ENCODE data around the gene GRK5.

The GRK5 gene

GRCh38 chr10:119263951-119264617, 56.7 kb downstream of the GRK5 start:
- H3K4me3 ChIP-seq (ENCODE audit: low read depth, low read length), result no peak overlapping the region
- DNase-seq, result no peak
- H2BK120ac ChIP-seq (ENCODE audit: insufficient read depth, low read length, poor library complexity), result no peak overlapping the region
- no peak overlapping the region for H3K9ac ChIP-seq (ENCODE audit: low read length)
- H3K79me2 ChIP-seq (ENCODE audit: control insufficient read depth, insufficient read depth, low read length, poor library complexity), result no peaks in the 10 kb centered on the region
- H3K27ac ChIP-seq (ENCODE audit: low read depth, low read length), result no peak overlapping the region
- no peak overlapping the region for H3K18ac ChIP-seq (ENCODE audit: low read length)
- H4K91ac ChIP-seq (ENCODE audit: low read depth, low read length), result no peak overlapping the region
- H3K27me3 ChIP-seq (ENCODE audit: insufficient read depth, low read length), result peaks cover 2% of the 10 kb centered on the region
- H3K36me3 ChIP-seq (ENCODE audit: control insufficient read depth in 1 of 2, insufficient read depth in 2 of 2, low read length in 2 of 2), result no peaks in the 10 kb centered on the region
- H3K4me2 ChIP-seq (ENCODE audit: low read length), result no peak overlapping the region
- H2AFZ ChIP-seq (ENCODE audit: insufficient read depth, low read length, poor library complexity), result no peak overlapping the region
- H2AK5ac ChIP-seq (ENCODE audit: low read length), result no peak overlapping the region
- H4K8ac ChIP-seq (ENCODE audit: low read depth, low read length), result no peak overlapping the region
- H3K23ac ChIP-seq (ENCODE audit: low read length), result no peak overlapping the region
- H3K14ac ChIP-seq (ENCODE audit: low read length), result no peak overlapping the region
- H4K12ac ChIP-seq (ENCODE audit: low read depth, low read length), result no peak overlapping the region
- WGBS (ENCODE audit: extremely low coverage, insufficient coverage, insufficient read length), result no CpG with 5 or more reads among the region's 4 CpGs
- H3K9me3 ChIP-seq (ENCODE audit: insufficient read depth, low read depth, low read length), result no peaks in the 10 kb centered on the region
- no peaks in the 10 kb centered on the region for H3K79me1 ChIP-seq (ENCODE audit: low read length)
- H3K4me1 ChIP-seq (ENCODE audit: control insufficient read depth in 1 of 2, insufficient read depth in 2 of 2, low read length in 2 of 2), result no peaks in the 10 kb centered on the region
- H2BK12ac ChIP-seq (ENCODE audit: low read length), result no peak overlapping the region
- no peak overlapping the region for H2BK5ac ChIP-seq (ENCODE audit: low read depth, low read length, poor library complexity)
- H3K4ac ChIP-seq (ENCODE audit: low read depth, low read length), result no peak overlapping the region

GRCh38 chr10:119265691-119266090, 58.3 kb downstream of the GRK5 start:
- H3K79me2 ChIP-seq (ENCODE audit: control insufficient read depth, insufficient read depth, low read length, poor library complexity), result no peaks in the 10 kb centered on the region
- H3K23ac ChIP-seq (ENCODE audit: low read length), result no peak overlapping the region
- no peak overlapping the region for H3K14ac ChIP-seq (ENCODE audit: low read length)
- H2BK12ac ChIP-seq (ENCODE audit: low read length), result no peak overlapping the region
- no peaks in the 10 kb centered on the region for H3K36me3 ChIP-seq (ENCODE audit: control insufficient read depth in 1 of 2, insufficient read depth in 2 of 2, low read length in 2 of 2)
- no peak overlapping the region for H3K4ac ChIP-seq (ENCODE audit: low read depth, low read length)
- H2BK5ac ChIP-seq (ENCODE audit: low read depth, low read length, poor library complexity), result no peak overlapping the region
- no peak overlapping the region for H3K4me2 ChIP-seq (ENCODE audit: low read length)
- DNase-seq, result no peak
- H4K8ac ChIP-seq (ENCODE audit: low read depth, low read length), result no peak overlapping the region
- H3K9me3 ChIP-seq (ENCODE audit: insufficient read depth, low read depth, low read length), result no peaks in the 10 kb centered on the region
- WGBS (ENCODE audit: extremely low coverage, insufficient coverage, insufficient read length), result no CpG with 5 or more reads among the region's 6 CpGs
- no peak overlapping the region for H2AK5ac ChIP-seq (ENCODE audit: low read length)
- no peak overlapping the region for H3K27ac ChIP-seq (ENCODE audit: low read depth, low read length)
- H3K79me1 ChIP-seq (ENCODE audit: low read length), result no peaks in the 10 kb centered on the region
- no peak overlapping the region for H4K91ac ChIP-seq (ENCODE audit: low read depth, low read length)
- H3K9ac ChIP-seq (ENCODE audit: low read length), result no peak overlapping the region
- H3K18ac ChIP-seq (ENCODE audit: low read length), result no peak overlapping the region
- no peak overlapping the region for H2AFZ ChIP-seq (ENCODE audit: insufficient read depth, low read length, poor library complexity)
- H2BK120ac ChIP-seq (ENCODE audit: insufficient read depth, low read length, poor library complexity), result no peak overlapping the region
- H3K4me3 ChIP-seq (ENCODE audit: low read depth, low read length), result peak overlapping the region; percentile 21
- H4K12ac ChIP-seq (ENCODE audit: low read depth, low read length), result no peak overlapping the region
- no peaks in the 10 kb centered on the region for H3K4me1 ChIP-seq (ENCODE audit: control insufficient read depth in 1 of 2, insufficient read depth in 2 of 2, low read length in 2 of 2)
- peaks cover 2% of the 10 kb centered on the region for H3K27me3 ChIP-seq (ENCODE audit: insufficient read depth, low read length)

GRCh38 chr10:119267384-119267783, 60.0 kb downstream of the GRK5 start:
- Histone ChIP-seq H3K36me3 (ENCODE audit: control insufficient read depth in 1 of 2, insufficient read depth in 2 of 2, low read length in 2 of 2) (no peaks in the 10 kb centered on the region), H3K27ac (ENCODE audit: low read depth, low read length) (no peak overlapping the region), H3K4me1 (ENCODE audit: control insufficient read depth in 1 of 2, insufficient read depth in 2 of 2, low read length in 2 of 2) (peaks cover 4 to 5% of the 10 kb centered on the region in 2 experiments), H3K79me2 (ENCODE audit: control insufficient read depth, insufficient read depth, low read length, poor library complexity) (no peaks in the 10 kb centered on the region), H3K18ac (ENCODE audit: low read length) (no peak overlapping the region), H4K12ac (ENCODE audit: low read depth, low read length) (no peak overlapping the region), H4K91ac (ENCODE audit: low read depth, low read length) (no peak overlapping the region), H3K4ac (ENCODE audit: low read depth, low read length) (no peak overlapping the region), H3K14ac (ENCODE audit: low read length) (no peak overlapping the region), H2BK5ac (ENCODE audit: low read depth, low read length, poor library complexity) (no peak overlapping the region), H3K23ac (ENCODE audit: low read length) (no peak overlapping the region), H3K4me3 (ENCODE audit: low read depth, low read length) (no peak overlapping the region), H3K4me2 (ENCODE audit: low read length) (no peak overlapping the region), H2AFZ (ENCODE audit: insufficient read depth, low read length, poor library complexity) (no peak overlapping the region), H4K8ac (ENCODE audit: low read depth, low read length) (no peak overlapping the region), H2BK120ac (ENCODE audit: insufficient read depth, low read length, poor library complexity) (no peak overlapping the region), H3K79me1 (ENCODE audit: low read length) (no peaks in the 10 kb centered on the region), H2BK12ac (ENCODE audit: low read length) (no peak overlapping the region), H3K9ac (ENCODE audit: low read length) (no peak overlapping the region), H3K27me3 (ENCODE audit: insufficient read depth, low read length) (peaks cover 2% of the 10 kb centered on the region), H3K9me3 (ENCODE audit: insufficient read depth, low read depth, low read length) (peaks cover 2% of the 10 kb centered on the region), H2AK5ac (ENCODE audit: low read length) (no peak overlapping the region)
- DNase-seq, result no peak
- WGBS (ENCODE audit: extremely low coverage, insufficient coverage, insufficient read length), result no CpG with 5 or more reads among the region's 10 CpGs

- no peak overlapping the region for H3K4ac ChIP-seq (ENCODE audit: low read depth, low read length)
- H3K79me2 ChIP-seq (ENCODE audit: control insufficient read depth, insufficient read depth, low read length, poor library complexity), result no peaks in the 10 kb centered on the region
- no peak overlapping the region for H4K12ac ChIP-seq (ENCODE audit: low read depth, low read length)
- no peak overlapping the region for H4K8ac ChIP-seq (ENCODE audit: low read depth, low read length)
- no peak overlapping the region for H3K27ac ChIP-seq (ENCODE audit: low read depth, low read length)
- H4K91ac ChIP-seq (ENCODE audit: low read depth, low read length), result no peak overlapping the region
- H2BK5ac ChIP-seq (ENCODE audit: low read depth, low read length, poor library complexity), result no peak overlapping the region
- H3K18ac ChIP-seq (ENCODE audit: low read length), result no peak overlapping the region
- no peak overlapping the region for H3K23ac ChIP-seq (ENCODE audit: low read length)
- H2AFZ ChIP-seq (ENCODE audit: insufficient read depth, low read length, poor library complexity), result no peak overlapping the region
- peaks cover 4 to 5% of the 10 kb centered on the region in 2 experiments for H3K4me1 ChIP-seq (ENCODE audit: control insufficient read depth in 1 of 2, insufficient read depth in 2 of 2, low read length in 2 of 2)
- no peak for DNase-seq
- no peaks in the 10 kb centered on the region for H3K79me1 ChIP-seq (ENCODE audit: low read length)
- H3K9me3 ChIP-seq (ENCODE audit: insufficient read depth, low read depth, low read length), result peaks cover 2% of the 10 kb centered on the region
- peaks cover 2% of the 10 kb centered on the region for H3K27me3 ChIP-seq (ENCODE audit: insufficient read depth, low read length)
- no peak overlapping the region for H3K4me2 ChIP-seq (ENCODE audit: low read length)
- H2BK12ac ChIP-seq (ENCODE audit: low read length), result no peak overlapping the region
- H2AK5ac ChIP-seq (ENCODE audit: low read length), result no peak overlapping the region
- no peak overlapping the region for H3K4me3 ChIP-seq (ENCODE audit: low read depth, low read length)
- H3K36me3 ChIP-seq (ENCODE audit: control insufficient read depth in 1 of 2, insufficient read depth in 2 of 2, low read length in 2 of 2), result no peaks in the 10 kb centered on the region
- H3K14ac ChIP-seq (ENCODE audit: low read length), result no peak overlapping the region
- no peak overlapping the region for H3K9ac ChIP-seq (ENCODE audit: low read length)
- no CpG with 5 or more reads among the region's 7 CpGs for WGBS (ENCODE audit: extremely low coverage, insufficient coverage, insufficient read length)
- no peak overlapping the region for H2BK120ac ChIP-seq (ENCODE audit: insufficient read depth, low read length, poor library complexity)
Measured at GRCh38 chr10:119268428-119268827, 61.1 kb downstream of the GRK5 start.
